ENCODE data around the gene FAM50A. TPM values are rescaled to one million over a fixed set of nuclear protein-coding genes. Genes with fewer than 3 reads are reported as not detected.

The FAM50A gene
- total and polyA plus RNA-seq, 2 of the 4 experiments (the other 2 are of a cell fraction): 46.4 to 119 TPM

DNA sequence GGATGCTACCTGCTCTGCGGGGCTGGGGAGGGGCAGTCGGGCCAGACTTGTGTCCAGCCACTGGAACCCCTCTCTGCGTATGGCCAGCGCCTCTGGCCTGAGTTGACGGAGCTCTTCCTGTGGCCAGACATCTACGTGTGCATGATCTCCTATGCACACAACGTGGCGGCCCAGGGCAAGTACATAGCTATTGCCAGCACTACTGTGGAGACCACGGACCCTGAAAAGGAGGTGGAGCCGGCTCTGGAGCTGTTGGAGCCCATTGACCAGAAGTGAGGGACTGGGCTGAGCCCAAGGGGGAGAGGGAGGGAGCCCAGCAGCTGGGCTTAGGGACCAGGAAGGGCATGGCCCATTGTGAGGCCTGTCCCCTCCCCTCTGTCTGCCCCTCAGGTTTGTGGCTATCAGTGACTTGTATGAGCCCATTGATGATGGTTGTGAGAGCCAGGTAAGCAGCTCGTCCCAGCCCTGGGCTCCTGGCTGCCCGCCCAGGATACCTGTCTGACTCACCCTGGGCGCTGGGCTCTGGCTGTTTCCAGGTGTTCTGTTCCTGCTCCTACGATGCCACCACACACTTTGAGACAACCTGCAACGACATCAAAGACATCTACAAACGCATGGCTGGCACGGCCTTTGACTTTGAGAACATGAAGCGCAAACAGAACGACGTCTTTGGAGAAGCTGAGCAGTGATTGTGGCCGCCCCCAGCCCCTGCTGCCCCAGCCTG lies 1.8 kb upstream of the FAM50A start:
- no peaks in the 10 kb centered on the region for H3K9me1 ChIP-seq (ENCODE audit: insufficient read depth, low read length)
- TF ChIP-seq RAD21 (IDR thresholded peaks at IDR 0.05; ENCODE audit: low read length) (no peak), POLR2A (IDR thresholded peaks at IDR 0.05; ENCODE audit: low read depth, low read length) (no peak), USF2 (IDR thresholded peaks at IDR 0.05; ENCODE audit: low read depth, low read length) (no peak), MAFK (IDR thresholded peaks at IDR 0.05; ENCODE audit: low read depth, low read length) (no peak), RCOR1 (IDR thresholded peaks at IDR 0.05; ENCODE audit: insufficient replicate concordance, low read length) (no peak)
- TF ChIP-seq, protein P1, sequence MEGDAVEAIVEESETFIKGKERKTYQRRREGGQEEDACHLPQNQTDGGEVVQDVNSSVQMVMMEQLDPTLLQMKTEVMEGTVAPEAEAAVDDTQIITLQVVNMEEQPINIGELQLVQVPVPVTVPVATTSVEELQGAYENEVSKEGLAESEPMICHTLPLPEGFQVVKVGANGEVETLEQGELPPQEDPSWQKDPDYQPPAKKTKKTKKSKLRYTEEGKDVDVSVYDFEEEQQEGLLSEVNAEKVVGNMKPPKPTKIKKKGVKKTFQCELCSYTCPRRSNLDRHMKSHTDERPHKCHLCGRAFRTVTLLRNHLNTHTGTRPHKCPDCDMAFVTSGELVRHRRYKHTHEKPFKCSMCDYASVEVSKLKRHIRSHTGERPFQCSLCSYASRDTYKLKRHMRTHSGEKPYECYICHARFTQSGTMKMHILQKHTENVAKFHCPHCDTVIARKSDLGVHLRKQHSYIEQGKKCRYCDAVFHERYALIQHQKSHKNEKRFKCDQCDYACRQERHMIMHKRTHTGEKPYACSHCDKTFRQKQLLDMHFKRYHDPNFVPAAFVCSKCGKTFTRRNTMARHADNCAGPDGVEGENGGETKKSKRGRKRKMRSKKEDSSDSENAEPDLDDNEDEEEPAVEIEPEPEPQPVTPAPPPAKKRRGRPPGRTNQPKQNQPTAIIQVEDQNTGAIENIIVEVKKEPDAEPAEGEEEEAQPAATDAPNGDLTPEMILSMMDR (conservative IDR thresholded peaks at IDR 0.05; ENCODE audit: low read depth, low read length): no peak
- no peak overlapping the region for H4K91ac ChIP-seq (ENCODE audit: insufficient read depth, low read depth, low read length)
- H2BK20ac ChIP-seq (ENCODE audit: low read depth, low read length): no peak overlapping the region
- H3K9me3 ChIP-seq (ENCODE audit: control insufficient read depth, insufficient read depth, low read length): no peaks in the 10 kb centered on the region; the same call in 1 of the 2 replicates
- no peak overlapping the region for H3K4me3 ChIP-seq (ENCODE audit: insufficient read depth, low read depth, low read length)
- peaks cover 11% of the 10 kb centered on the region for H3K4me1 ChIP-seq (ENCODE audit: control insufficient read depth, insufficient read depth, low read length)
- H3K4me2 ChIP-seq (ENCODE audit: low read depth, low read length): no peak overlapping the region
- peaks cover 14% of the 10 kb centered on the region for H4K20me1 ChIP-seq (ENCODE audit: insufficient read depth, low read length)
- H3K56ac ChIP-seq (ENCODE audit: extremely low read depth, insufficient read depth, low read length): no peak overlapping the region
- H3K23ac ChIP-seq (ENCODE audit: low read depth, low read length): no peak overlapping the region
- H3K79me1 ChIP-seq (ENCODE audit: low read depth in 1 of 2, low read length in 2 of 2): peaks cover 0 to 25% of the 10 kb centered on the region in 2 experiments; a peak in 2 of 4 replicates
- no peak overlapping the region for H3K9ac ChIP-seq (ENCODE audit: low read depth, low read length)
- no peak overlapping the region for H3K4ac ChIP-seq (ENCODE audit: low read depth, low read length)
- H2AK5ac ChIP-seq (ENCODE audit: low read depth, low read length): no peak overlapping the region
- H4K8ac ChIP-seq (ENCODE audit: low read depth in 2 of 2, low read length in 2 of 2): no peak overlapping the region
- 91% methylated on average over 14 of the region's 21 CpGs; no CpG with 5 or more reads in 1 of the 2 experiments for WGBS, 2 experiments (ENCODE audit: extremely low coverage in 2 of 2, insufficient read length in 1 of 2)
- ChIA-PET CTCF (no interaction called here), POLR2A (ENCODE audit: unreplicated experiment) (no interaction called here)
- H2AFZ ChIP-seq (replicated peaks; ENCODE audit: low read length, poor library complexity): no peak overlapping the region
- no peak overlapping the region for H3K14ac ChIP-seq (replicated peaks; ENCODE audit: low read depth, low read length)
- no peak overlapping the region for H3K18ac ChIP-seq (ENCODE audit: low read depth, low read length)
- H3K36me3 ChIP-seq (ENCODE audit: control insufficient read depth, insufficient read depth, low read length): peaks cover 40% of the 10 kb centered on the region
- no peak for DNase-seq
- dilution Hi-C loops (cut with HindIII; ENCODE audit: low sequenced_read_pairs, unreplicated experiment): no loop called here
- no peak overlapping the region for H4K5ac ChIP-seq (ENCODE audit: low read depth, low read length)
- TSS peak; percentile 91 for BruUV-seq (replicated peaks)
- no peak overlapping the region for H2BK120ac ChIP-seq (ENCODE audit: low read depth, low read length)
- no peak overlapping the region for H2AK9ac ChIP-seq (replicated peaks; ENCODE audit: low read depth, low read length, poor library complexity)
- H3K27ac ChIP-seq (ENCODE audit: insufficient read depth, low read length): no peak overlapping the region
- no peaks in the 10 kb centered on the region for H3K27me3 ChIP-seq (ENCODE audit: control insufficient read depth, insufficient read depth, low read length)
- no peak for ATAC-seq (ENCODE audit: low read depth)
- no peak overlapping the region for H2BK15ac ChIP-seq (ENCODE audit: low read depth, low read length)
- in situ Hi-C loops (cut with MboI; ENCODE audit: low sequenced_read_pairs): no loop called here
- no peak overlapping the region for H2BK5ac ChIP-seq (ENCODE audit: low read depth, low read length, poor library complexity, severe bottlenecking)
- intact Hi-C loops (cut with micrococcal nuclease): no loop called here
